Left cardiac atrium (tissue), 4 donors: ENCODE measurements around the gene ECI2. TPM values are rescaled to one million over a fixed set of nuclear protein-coding genes. Genes with fewer than 3 reads are reported as not detected.
A peak's percentile ranks its signal among the peaks of the same experiment; 100 is the strongest.
"Not testable (repeated sequence)": the region's sequence is repeated elsewhere in the genome, so short reads cannot be mapped to it uniquely, and the experiment has no call there.

Source experiments
- ATAC-seq, 2 donors: fragments of 200-7000 bp; cut with Tn5 transposase; one replicate each; pipeline ENCODE4 v1.9.1; 2020; ENCODE audit warnings: mild to moderate bottlenecking in 2 of 2, moderate library complexity in 2 of 2
- DNase-seq: peaks from one replicate; pipeline ENCODE4 v3.0.0-alpha.2; 2020
- intact Hi-C, 2 donors: fragments of 100-400 bp; cut with DNase I; formaldehyde crosslinking; loops; one replicate each; pipeline versions ENCODE4 v1.14.1 to v1.15.1; 2022 to 2023
- total RNA-seq, 2 donors: library from RNA; stranded (reverse); fragmentation: NEBNext Ultra II Directional; extraction: Animal tissue kit (Norgen Biotek cat#: 25700); gene quantifications; one replicate each; pipeline ENCODE4 v1.2.1, GENCODE V29; 2021
- donor health status: DM: no; HTN: yes; CAD: no.
- donor health status: DM: no; HTN: yes; CAD: no; lungs with severe emphysema.
- donor health status: DM: yes; HTN: yes; CAD: no.
- donor health status: Dilated cardiomyopathy.

Gene ECI2
- total RNA-seq, 2 donors from 2014 or later: 82.9 to 84.1 TPM

GRCh38 chr6:4112366-4112765 is 23.0 kb downstream of the ECI2 start:
- intact Hi-C loops: no loop called here
- no peak for DNase-seq
- no peak for ATAC-seq

DNA sequence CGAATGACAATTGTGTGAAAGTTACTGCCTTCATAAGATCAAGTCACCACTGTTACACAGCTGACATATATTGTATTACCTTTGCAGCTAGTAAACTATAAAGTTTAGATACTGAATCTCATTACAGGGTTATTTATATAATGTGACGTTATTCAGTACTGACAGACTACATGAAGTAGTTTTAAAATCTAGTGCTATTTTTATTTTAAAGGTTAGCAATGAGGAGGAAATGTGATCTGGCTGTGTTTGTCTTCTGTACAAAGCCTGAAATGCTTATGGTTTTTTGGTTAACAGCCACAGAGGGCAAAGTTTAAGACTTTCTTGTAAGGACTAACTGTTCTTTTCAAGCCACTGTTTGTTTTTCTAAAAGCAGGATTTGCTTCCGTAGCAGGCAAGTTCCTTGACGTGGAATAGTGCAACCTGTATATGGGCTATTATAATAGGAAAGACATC is 26.0 kb downstream of the ECI2 start:
- intact Hi-C loops, DNase-seq: not testable (repeated sequence)
- peak; percentile 23 to 63 for ATAC-seq

DNA sequence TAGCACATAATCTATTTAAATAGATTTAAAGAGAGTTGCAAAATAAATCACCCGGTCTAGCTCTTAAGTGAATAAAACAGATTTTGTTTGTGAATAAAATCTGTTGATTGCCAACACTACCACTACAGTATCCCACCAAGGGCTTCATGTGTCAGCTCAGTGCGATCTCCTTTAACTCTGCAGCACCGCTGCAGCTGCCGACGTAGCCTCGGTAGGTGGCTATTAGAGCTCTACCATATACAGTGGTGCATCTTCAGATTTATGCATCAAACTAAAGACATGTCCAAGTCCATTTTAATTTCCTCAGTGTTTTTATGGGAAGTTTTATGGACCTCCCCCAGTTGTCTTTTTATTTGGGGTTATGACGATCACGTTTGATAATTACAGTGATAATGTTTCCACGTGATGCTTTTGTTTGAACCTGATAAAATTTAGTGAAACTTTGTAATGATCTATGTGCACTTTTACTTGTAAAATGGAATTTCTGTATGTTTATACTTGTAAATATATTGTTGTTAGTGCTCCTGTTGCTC is 26.7 kb downstream of the ECI2 start:
- ATAC-seq (no peak), DNase-seq (no peak)
- intact Hi-C loops: no loop called here

DNA sequence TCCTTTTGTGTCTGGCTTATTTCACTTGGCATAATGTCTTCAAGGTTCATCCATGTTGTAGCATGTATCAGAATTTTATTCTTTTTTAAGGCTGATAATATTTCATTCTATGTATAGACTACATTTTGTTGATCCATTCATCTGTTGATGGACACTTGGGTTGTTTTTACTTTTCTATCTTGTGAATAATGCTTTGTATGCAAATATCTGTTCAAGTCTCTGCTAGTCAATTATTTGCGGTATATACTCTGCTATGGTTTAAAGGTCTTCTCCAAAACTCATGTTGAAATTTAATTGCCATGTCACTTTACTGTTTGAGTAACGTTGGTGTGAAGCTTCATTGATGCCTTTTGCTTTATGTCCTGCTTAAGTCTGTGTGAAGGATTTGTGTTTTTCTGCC is 27.5 kb downstream of the ECI2 start:
- DNase-seq (no peak), ATAC-seq (no peak)
- intact Hi-C loops: no loop called here

DNA sequence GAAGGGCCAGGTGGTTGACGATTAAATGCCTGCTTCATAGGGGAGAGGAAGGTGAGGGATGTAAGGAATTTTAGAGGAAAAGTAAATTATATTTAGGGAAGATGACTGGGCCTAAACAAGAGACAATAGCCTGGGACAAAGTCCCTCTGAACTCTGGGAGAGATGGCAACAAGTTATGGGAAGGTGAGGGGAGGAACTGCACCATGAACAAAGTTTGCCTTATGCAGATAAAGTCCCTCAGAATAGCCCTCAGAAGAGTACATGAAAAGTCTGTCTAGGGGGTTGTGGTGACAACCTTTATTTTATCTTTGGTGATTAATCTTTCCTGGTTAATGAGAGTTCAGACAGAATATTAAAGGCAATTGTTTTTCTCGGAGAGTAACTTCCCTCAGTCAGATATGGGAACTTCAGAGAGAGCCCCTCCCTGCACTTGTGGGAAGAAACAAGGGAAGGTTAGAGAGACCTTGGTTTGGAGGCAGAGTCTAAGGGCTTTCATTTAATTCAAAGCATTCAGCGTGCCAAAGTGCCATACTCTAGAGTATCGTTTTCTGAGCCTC is 29.3 kb downstream of the ECI2 start:
- intact Hi-C loops: no loop called here
- DNase-seq: no peak
- ATAC-seq: no peak

- DNase-seq: no peak
- ATAC-seq: no peak
Measured at GRCh38 chr6:4103929-4104328, 31.4 kb downstream of the ECI2 start.

GRCh38 chr6:4102687-4103244 is 32.6 kb downstream of the ECI2 start:
- DNase-seq (no peak), ATAC-seq (no peak)
- intact Hi-C loops: no loop called here

More at GRCh38 chr6:4103929-4104328, 31.4 kb downstream of the ECI2 start:
- intact Hi-C loops: no loop called here

DNA sequence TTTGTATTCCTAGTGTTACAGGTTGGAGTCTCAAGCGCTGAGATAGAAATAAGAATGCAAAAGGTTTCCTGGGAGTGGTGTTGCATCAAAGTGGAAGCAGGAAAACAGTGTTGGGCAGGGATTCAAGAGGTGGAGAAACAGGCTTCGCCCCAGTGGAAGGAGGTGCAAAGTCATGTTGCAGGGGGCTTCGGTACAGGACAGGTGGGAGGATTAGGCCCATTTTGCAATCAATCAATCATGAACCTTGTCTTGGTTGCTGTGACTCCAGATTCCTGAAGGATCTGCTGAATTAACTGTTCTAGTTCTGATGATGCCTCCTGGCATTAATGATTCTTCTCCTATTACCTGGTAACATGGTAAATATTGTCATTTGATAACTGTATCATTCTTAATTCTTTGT is 34.1 kb downstream of the ECI2 start:
- ATAC-seq (no peak), DNase-seq (no peak)
- intact Hi-C loops: no loop called here

- DNase-seq (no peak), ATAC-seq (no peak)
- intact Hi-C loops: no loop called here
Measured at GRCh38 chr6:4100655-4101054, 34.7 kb downstream of the ECI2 start.

- no peak for ATAC-seq
- intact Hi-C loops: no loop called here
- DNase-seq: no peak
Measured at GRCh38 chr6:4093288-4093687, 42.1 kb downstream of the ECI2 start.

GRCh38 chr6:4091941-4092340 is 43.4 kb downstream of the ECI2 start:
- intact Hi-C loops: no loop called here
- DNase-seq (no peak), ATAC-seq (no peak)

- intact Hi-C loops, ATAC-seq: not testable (repeated sequence)
Measured at GRCh38 chr6:4090043-4090442, 45.3 kb downstream of the ECI2 start.

DNA sequence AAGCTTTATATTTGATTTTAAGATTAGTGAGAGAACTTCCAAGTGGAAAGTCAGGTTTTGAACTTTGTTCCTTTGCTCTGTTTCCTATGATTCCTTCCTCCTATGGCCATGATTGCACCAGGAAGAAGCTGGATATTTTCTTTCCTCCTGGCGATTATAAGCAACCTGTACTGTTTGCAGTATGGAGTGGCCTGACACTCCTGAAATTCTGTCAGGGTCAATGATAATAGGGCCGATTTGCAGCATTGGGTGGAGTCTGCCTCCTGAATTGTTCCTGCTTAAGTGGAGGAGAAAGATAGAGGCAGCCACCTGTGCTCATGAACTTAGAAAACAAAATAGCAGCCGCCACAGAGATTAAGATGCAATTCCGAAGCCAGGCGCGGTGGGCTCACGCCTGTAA is 46.7 kb downstream of the ECI2 start:
- no peak for DNase-seq
- ATAC-seq: no peak
- intact Hi-C loops: no loop called here

More at GRCh38 chr6:4090043-4090442, 45.3 kb downstream of the ECI2 start:
- not testable (repeated sequence) for DNase-seq

- DNase-seq (no peak), ATAC-seq (no peak)
- intact Hi-C loops: no loop called here
Measured at GRCh38 chr6:4085332-4085700, 50.1 kb downstream of the ECI2 start.

DNA sequence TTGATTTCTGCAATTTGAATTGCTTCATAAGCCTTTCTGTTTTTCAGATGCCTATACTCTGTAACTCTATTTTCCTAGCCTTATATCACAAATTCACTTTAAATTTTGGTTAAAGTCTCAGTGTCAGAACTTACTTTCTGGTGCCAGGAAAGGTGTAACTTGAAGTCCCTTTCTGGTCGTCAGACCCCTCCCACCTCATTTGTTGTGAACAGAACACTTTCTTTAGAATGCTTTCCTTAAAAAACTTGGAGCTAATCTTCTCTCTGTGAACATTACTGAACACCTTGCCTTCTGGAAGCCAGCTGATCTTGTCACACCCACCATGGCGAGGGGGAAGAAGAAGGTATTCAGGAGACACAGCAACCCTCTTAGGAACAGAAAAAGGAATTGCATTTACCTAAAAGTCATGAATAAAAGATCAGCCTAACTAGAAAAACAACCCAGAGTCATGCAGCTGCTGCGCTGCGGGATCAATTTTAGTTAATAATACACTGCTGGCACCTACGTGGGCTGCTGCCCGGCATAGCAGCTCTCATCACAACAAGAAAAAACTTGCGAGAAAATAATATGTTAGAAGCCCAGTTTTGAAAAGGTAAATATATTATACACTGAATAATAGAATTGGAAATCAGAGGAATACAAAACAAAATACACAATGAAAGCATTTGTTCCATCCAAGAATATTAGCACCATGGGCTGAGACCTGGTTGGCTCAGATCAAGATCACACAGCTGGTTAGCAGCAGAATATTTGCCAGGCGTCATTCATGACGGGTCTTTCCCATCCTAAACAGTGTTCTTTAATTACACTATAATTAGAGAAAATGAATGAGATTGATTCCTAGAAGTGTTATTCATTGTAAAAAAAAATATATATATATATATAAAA is 50.7 kb downstream of the ECI2 start:
- DNase-seq: no peak
- intact Hi-C loops: no loop called here
- ATAC-seq: no peak

DNA sequence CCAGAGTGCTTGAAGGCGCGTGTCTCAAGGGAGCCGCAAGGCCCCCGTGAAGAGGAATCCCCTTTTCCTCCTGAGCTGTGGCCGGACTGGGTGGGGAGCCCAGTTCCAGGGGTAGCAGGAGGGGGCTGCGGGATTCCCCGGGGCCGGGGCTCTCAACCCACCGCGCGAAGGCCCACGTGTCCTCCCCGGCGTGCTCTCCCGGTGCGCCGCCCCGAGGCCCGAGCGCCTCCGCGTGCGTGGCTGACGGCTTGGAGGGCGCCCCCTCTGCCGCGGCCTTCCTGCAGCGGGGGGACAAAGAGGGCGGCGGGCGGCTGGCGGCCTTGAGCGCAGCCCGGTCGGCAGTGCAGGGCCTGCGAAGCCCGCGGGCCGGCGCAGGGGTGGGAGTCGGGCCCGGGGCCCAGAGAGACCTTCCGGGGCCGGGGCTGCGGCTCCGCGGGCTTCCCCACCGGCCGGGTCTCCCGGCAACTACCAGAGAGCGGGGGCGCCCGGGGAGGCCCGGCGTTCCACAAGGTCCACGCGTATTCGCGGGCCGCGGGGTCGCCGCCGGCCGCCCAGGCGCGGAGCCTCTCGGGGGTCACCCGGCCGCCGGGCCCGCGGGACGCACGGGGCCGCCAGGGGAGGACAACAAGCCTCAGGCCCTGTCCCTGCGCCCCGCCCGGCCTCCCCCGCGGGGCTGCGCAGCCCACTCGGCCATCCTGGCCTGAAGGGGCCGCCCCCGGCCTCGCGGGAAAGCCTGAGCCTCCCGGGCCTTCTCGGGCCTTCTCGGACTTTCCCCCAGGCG is 56.5 kb downstream of the ECI2 start, which contains the start of gene FAM217A:
Gene FAM217A, minus strand, starts transcription at position 447 of the 781 bp plus-strand sequence. CDS start 1,723 bp downstream, outside the sequence.
- DNase-seq (no peak), ATAC-seq (peak in 1 of 2 donors; percentile 23)
- intact Hi-C loops: no loop called here

DNA sequence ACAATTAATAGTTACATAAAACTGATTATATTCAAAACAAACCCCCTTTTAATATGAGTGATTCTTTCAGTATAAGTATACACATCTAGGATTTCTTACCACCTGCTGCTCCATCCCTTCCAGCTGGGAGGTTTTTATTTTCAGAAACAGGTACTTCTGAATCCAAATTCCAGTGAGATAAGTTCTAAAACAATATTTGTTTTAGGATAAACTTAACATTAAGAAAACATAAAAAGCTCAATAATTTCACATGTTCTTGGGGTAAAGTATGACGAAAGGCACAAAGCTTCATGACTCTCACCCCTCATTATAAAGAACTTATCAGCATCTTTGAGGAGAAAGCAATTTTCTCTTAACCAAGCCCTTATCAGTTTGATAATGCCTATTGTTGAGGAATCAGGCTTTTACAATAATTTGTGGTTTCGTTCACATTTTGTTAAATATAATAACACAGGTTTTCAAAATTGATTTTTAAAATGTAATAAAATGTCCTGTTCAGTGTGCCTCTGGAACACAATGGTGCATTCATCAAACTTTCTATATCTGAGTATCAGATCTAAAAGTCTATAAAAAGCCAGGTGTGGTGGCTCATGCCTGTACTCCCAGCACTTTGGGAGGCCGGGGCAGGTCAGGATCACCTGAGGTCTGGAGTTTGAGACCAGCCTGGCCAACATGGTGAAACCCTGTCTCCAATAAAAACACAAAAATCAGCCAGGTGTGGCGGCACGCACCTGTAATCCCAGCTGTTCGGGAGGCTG is 60.7 kb downstream of the ECI2 start:
- ATAC-seq: no peak
- intact Hi-C loops: no loop called here
- no peak for DNase-seq

- ATAC-seq (no peak), DNase-seq (no peak)
- intact Hi-C loops: no loop called here
Measured at GRCh38 chr6:4071330-4071729, 64.0 kb downstream of the ECI2 start.

- intact Hi-C loops: loop anchor here in 1 of 2 donors (10.0 kb wide), 1 partner anchor 56 kb away; no protein-coding TSS in a partner anchor
- ATAC-seq (no peak), DNase-seq (no peak)
Measured at GRCh38 chr6:4069199-4069598, 66.2 kb downstream of the ECI2 start.
